Loucy (cell line): ENCODE measurements around the gene ARPC4.
A peak's percentile ranks its signal among the peaks of the same experiment; 100 is the strongest.

Experiments used
- H2AFZ ChIP-seq: fragments of 200-600 bp; sonication (generic); 2 replicates; pipeline ENCODE4 v1.6.0; 2016; ENCODE audit warnings: antibody characterized with exemption, mild to moderate bottlenecking, low read length, moderate library complexity
- H3F3A ChIP-seq: fragments of 200-600 bp; 2 replicates; pipeline ENCODE4 v1.6.0; 2016; ENCODE audit warnings: antibody characterized with exemption, low read depth, mild to moderate bottlenecking
- H3K27me3 ChIP-seq: fragments of 200-600 bp; sonication (generic); 2 replicates; pipeline ENCODE4 v1.6.1; 2014; ENCODE audit warnings: low read length, mild to moderate bottlenecking; ENCODE audit not compliant: insufficient read depth, poor library complexity, severe bottlenecking
- H3K36me3 ChIP-seq: fragments of 200-600 bp; sonication (generic); 2 replicates; pipeline ENCODE4 v1.6.1; 2016; ENCODE audit warnings: low read length; ENCODE audit not compliant: insufficient read depth
- H3K4me1 ChIP-seq: fragments of 200-600 bp; sonication (generic); 2 replicates; pipeline ENCODE4 v1.5.1; 2014; ENCODE audit warnings: low read length, mild to moderate bottlenecking; ENCODE audit not compliant: insufficient read depth, poor library complexity, severe bottlenecking
- H3K4me2 ChIP-seq: fragments of 200-600 bp; sonication (generic); 2 replicates; pipeline ENCODE4 v1.6.0; 2014; ENCODE audit warnings: antibody characterized with exemption, low read length, low read depth, mild to moderate bottlenecking; ENCODE audit not compliant: poor library complexity, severe bottlenecking
- H3K4me3 ChIP-seq: fragments of 200-600 bp; sonication (generic); 2 replicates; pipeline ENCODE4 v1.5.1; 2014; ENCODE audit warnings: low read length, mild to moderate bottlenecking, mixed read lengths; ENCODE audit not compliant: poor library complexity, severe bottlenecking
- H3K79me2 ChIP-seq: fragments of 200-600 bp; sonication (generic); 2 replicates; pipeline ENCODE4 v1.6.1; 2014; ENCODE audit warnings: low read length; ENCODE audit not compliant: insufficient read depth
- H3K9ac ChIP-seq: fragments of 200-600 bp; sonication (generic); 2 replicates; pipeline ENCODE4 v1.6.0; 2014; ENCODE audit warnings: mild to moderate bottlenecking, low read depth, low read length, moderate library complexity; ENCODE audit not compliant: poor library complexity, severe bottlenecking
- H3K9me2 ChIP-seq: fragments of 200-600 bp; sonication (generic); replicated peaks from 2 replicates; pipeline ENCODE4 v1.6.1; 2016; ENCODE audit warnings: low read depth, low read length, mixed read lengths
- H3K9me3 ChIP-seq: fragments of 200-600 bp; sonication (generic); 2 replicates; pipeline ENCODE4 v1.6.1; 2014; ENCODE audit warnings: mild to moderate bottlenecking, antibody characterized with exemption, low read length, low read depth; ENCODE audit not compliant: insufficient read depth
- H4K20me1 ChIP-seq: fragments of 200-600 bp; sonication (generic); 2 replicates; pipeline ENCODE4 v1.6.0; 2014; ENCODE audit warnings: antibody characterized with exemption, low read length, mild to moderate bottlenecking; ENCODE audit not compliant: insufficient read depth, poor library complexity, severe bottlenecking
- CTCF ChIP-seq: fragments of 200-600 bp; sonication (generic); conservative IDR thresholded peaks from 2 replicates; pipeline ENCODE4 v1.5.1; 2014; ENCODE audit warnings: mild to moderate bottlenecking, antibody characterized with exemption, low read length
- EZH2phosphoT487 ChIP-seq: fragments of 200-600 bp; IDR thresholded peaks from 2 replicates; pipeline ENCODE4 v1.6.1; 2018; ENCODE audit warnings: antibody characterized with exemption, mild to moderate bottlenecking, moderate library complexity, borderline replicate concordance

The ARPC4 gene

GRCh38 chr3:9780910-9781309, 12.0 kb upstream of the ARPC4 start:
- Histone ChIP-seq H3K4me1 (peaks cover 60% of the 10 kb centered on the region), H3K9ac (peak overlapping the region; percentile 75)
- TF ChIP-seq CTCF (no peak), EZH2phosphoT487 (no peak)

DNA sequence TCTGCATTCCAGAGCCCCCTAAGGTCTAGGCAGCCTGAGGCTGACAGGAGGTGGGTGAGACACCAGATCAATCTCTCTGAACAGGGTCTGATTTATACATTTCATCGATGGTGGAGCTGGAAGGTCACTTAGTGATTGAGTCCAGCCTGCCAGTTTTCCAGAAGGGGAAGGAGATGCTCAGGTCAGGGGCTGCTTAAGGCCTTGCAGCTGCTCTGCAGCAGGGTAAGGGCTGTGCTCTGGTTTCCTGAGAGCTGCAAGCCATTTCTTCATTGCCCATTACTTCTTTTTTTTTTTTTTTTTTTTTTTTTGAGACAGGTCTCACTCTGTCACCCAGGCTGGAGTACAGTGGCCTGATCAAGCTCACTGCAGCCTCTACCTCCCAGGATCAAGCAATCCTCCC, 11.3 kb upstream of the ARPC4 start:
- no peaks in the 10 kb centered on the region for H3K27me3 ChIP-seq
- peaks cover 13% of the 10 kb centered on the region for H3F3A ChIP-seq
- peaks cover 4% of the 10 kb centered on the region; the same call in 1 of the 2 replicates for H3K79me2 ChIP-seq
- peaks cover 3% of the 10 kb centered on the region; the same call in 1 of the 2 replicates for H3K36me3 ChIP-seq
- H2AFZ ChIP-seq: no peak overlapping the region
- TF ChIP-seq EZH2phosphoT487: no peak
- no peak for TF ChIP-seq CTCF
- H3K4me2 ChIP-seq: peak overlapping the region; percentile 92
- H4K20me1 ChIP-seq: no peaks in the 10 kb centered on the region
- no peaks in the 10 kb centered on the region for H3K9me2 ChIP-seq
- no peaks in the 10 kb centered on the region for H3K9me3 ChIP-seq
- peaks cover 65% of the 10 kb centered on the region for H3K4me1 ChIP-seq
- H3K4me3 ChIP-seq: peak overlapping the region; percentile 61
- peak overlapping the region; percentile 75 for H3K9ac ChIP-seq

More at GRCh38 chr3:9780910-9781309, 12.0 kb upstream of the ARPC4 start:
- Histone ChIP-seq H3K9me3 (no peaks in the 10 kb centered on the region), H3K79me2 (peaks cover 4% of the 10 kb centered on the region; the same call in 1 of the 2 replicates), H3F3A (peaks cover 13% of the 10 kb centered on the region), H3K27me3 (no peaks in the 10 kb centered on the region), H3K4me2 (peak overlapping the region; percentile 92), H2AFZ (no peak overlapping the region), H3K36me3 (peaks cover 3% of the 10 kb centered on the region; the same call in 1 of the 2 replicates), H3K4me3 (peak overlapping the region; percentile 61), H3K9me2 (no peaks in the 10 kb centered on the region), H4K20me1 (no peaks in the 10 kb centered on the region)

- peaks cover 63% of the 10 kb centered on the region for H3K4me1 ChIP-seq
- H3K9me3 ChIP-seq: no peaks in the 10 kb centered on the region
- no peaks in the 10 kb centered on the region for H3K9me2 ChIP-seq
- H3K4me3 ChIP-seq: peak overlapping the region; percentile 17
- TF ChIP-seq EZH2phosphoT487 (no peak), CTCF (no peak)
- peaks cover 13% of the 10 kb centered on the region for H3F3A ChIP-seq
- H3K79me2 ChIP-seq: peaks cover 4% of the 10 kb centered on the region; the same call in 1 of the 2 replicates
- peak overlapping the region; percentile 92 for H3K4me2 ChIP-seq
- H4K20me1 ChIP-seq: no peaks in the 10 kb centered on the region
- H3K27me3 ChIP-seq: no peaks in the 10 kb centered on the region
- H2AFZ ChIP-seq: no peak overlapping the region
- H3K9ac ChIP-seq: peak overlapping the region; percentile 75
- H3K36me3 ChIP-seq: peaks cover 3% of the 10 kb centered on the region; the same call in 1 of the 2 replicates
Measured at GRCh38 chr3:9781978-9782603, 10.8 kb upstream of the ARPC4 start.
